Activated effector memory CD4-positive, alpha-beta T cell treated with Interleukin-2 at 50 U/mL for 16 hours (primary cell): ENCODE data around the gene TWIST1.

Experiments
- DNase-seq: peaks from one replicate; pipeline ENCODE4 v3.0.0-alpha.2; 2020

Gene TWIST1

DNA sequence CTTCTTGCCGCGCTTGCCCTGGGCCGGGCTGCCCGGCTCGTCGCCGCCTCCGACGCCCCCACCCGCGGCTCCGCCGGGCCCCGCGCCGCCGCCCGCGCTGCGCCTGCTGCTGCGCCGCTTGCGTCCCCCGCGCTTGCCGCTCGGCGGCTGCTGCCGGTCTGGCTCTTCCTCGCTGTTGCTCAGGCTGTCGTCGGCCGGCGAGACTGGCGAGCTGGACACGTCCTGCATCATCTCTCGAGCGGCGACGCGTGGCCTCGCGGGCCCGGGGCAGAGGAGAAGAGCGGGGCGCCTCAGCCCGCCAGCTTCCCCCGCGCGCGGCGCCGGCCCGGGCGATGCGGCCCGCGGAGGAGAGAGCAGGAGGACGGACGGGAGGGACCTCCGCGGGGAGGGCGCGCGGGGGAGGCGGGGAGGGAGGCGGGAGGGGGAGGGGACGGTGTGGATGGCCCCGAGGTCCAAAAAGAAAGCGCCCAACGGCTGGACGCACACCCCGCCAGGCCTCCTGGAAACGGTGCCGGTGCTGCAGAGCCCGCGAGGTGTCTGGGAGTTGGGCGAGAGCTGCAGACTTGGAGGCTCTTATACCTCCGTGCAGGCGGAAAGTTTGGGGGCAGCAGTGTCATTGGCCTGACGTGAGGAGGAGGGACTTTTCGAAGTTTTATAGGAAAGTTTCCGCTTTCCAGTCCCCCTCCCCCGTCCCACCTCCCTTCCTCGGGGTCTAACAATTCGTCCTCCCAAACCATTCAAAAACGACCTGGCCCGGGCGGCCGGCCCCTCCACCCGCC lies at the start of gene TWIST1:
TWIST1 (minus strand) TSS at position 546 of the 779 bp plus-strand sequence; CDS start at position 231, 315 bp downstream.
- no peak for DNase-seq

DNA sequence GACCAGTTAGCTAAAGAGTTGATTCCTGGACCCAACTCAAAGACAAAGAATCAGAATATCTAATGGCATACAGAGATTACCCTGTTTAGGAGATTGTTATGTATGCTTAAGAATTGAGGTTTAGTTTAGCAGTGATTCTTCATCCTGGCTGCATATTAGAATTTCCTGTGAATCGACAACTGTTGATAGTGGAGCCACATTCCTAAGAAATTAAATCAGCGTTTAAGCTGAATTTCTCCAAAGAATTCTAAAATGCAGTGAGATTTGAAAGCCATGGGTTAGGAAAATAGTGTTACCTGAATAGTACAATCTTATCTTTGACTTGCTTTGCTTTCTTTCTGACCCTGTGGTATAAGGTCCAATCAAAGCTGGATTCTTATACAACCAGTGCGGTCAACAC lies 44.2 kb upstream of the TWIST1 start:
- no peak for DNase-seq

DNA sequence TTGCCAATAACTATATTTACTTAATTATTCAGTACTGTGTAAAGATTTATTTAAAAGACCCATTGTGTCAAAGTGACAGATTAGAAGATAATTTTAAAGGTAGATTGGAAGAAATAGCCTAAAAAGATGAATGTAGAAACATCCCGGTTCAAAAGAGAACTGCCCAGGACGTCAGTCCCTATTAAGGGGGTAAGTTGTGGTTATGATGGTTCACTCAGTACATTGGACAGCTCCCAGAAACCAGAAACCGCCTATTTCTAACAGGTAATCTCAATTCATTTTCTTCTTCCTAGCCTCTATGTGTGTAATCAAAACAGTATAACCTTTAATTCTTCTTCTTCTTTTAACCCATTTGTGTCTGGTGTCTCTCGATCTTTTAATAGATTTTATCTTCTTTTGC lies 29.3 kb upstream of the TWIST1 start:
- no peak for DNase-seq

DNA sequence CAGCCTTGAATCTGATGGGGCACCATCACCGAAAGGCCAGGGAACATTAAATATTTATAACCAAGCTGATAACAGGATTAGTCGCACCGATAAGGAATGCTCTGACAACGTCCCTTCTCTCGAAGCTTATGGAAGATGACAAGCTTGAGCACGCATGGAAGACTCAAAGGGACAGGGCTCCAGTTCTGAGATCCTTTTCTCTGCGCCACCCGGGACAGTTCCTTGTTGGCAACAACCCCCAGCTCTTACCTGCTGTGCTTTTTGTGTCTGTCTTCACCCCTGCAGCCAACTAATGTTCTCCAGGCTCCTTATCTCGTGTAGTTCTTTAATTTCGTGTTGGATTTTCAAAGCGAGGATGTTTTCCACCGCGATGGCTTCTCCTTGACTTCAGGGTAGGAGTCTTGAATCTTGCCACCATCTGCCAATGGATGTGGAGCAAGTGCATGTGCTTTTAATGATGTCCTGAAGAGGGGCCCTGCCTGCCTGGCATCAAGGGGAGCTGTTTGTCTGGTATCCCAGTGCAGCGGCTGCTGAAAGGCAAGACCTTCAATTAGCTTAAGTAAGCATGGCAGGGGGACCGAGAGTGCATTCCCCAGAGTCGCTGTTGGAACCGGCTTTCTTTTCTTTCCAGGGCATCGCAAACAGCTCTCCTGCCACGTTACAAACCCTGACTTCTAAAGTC lies 28.1 kb upstream of the TWIST1 start:
- DNase-seq: no peak

DNA sequence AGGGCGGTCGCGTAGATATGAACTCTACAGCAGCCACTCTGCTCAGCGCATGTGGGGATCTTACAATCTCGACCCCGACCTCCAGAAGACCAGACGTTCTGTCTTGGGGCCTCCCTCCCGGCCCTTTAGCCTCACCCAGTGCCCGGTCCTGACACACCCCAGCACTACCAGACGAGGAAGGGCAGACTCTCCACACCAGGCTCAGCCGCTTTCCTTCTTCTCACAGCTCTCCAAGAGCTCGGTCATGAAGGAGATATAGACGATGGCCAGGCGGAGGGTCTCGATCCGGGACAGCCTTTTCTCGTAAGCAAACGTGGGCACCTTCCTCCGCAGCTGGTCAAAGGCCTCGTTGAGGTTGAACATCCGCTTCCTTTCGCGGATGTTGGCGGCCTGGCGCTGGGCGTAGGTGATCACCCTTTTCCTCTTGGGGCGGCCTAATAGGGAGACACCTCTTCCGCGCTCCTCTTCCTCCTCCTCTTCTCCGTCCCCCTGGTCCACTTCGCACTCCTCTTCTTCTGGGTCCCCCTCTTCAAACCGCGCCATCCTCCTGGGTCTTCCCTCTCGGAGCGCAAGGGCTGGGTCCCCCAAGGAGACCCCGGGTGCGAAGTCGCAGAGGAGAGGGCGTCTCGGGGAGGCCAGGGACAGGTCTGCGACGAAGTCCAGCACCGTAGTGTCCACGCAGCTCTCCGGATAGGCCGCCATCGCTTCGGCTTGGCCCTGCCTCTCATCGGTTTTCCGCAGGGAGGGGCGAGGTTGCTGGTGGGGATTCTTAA lies 27.4 kb upstream of the TWIST1 start, which contains the start of gene FERD3L:
FERD3L (minus strand) TSS at position 761 of the 773 bp plus-strand sequence; CDS start at position 702, 59 bp downstream.
- no peak for DNase-seq

DNA sequence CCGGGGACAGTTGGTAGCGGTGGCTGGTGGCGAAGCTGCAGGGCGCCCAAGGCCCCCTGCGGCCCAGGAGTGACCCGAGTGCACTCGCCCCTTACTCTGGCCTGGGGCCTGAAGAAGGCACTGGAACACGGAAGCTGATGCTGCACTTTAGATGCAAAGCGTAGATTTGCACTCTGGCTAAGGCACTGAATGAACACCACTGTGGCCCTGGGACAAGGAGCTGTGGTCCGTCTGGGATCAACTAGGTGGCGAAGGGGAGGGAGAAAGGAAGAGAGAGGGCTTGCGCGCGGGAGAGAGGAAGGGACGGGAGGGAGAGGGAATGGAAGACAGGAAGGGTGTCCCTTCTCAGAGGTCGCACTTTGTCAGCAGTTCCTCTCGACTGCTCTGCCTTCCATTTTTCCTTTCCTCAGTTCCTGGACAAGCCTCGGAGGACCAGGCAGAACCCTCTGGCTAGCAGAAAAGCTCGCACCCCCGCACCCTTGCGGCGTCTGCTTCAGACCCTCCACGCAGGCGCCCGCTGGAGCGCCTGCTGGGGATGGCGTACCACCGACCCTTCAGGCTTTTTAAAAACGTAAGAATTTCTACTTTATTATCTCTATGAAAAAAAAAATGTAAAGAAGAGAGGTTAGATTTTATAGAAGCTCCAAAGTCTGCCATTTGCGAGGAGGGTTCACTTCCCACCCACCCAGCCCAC lies 26.6 kb upstream of the TWIST1 start:
- no peak for DNase-seq

DNA sequence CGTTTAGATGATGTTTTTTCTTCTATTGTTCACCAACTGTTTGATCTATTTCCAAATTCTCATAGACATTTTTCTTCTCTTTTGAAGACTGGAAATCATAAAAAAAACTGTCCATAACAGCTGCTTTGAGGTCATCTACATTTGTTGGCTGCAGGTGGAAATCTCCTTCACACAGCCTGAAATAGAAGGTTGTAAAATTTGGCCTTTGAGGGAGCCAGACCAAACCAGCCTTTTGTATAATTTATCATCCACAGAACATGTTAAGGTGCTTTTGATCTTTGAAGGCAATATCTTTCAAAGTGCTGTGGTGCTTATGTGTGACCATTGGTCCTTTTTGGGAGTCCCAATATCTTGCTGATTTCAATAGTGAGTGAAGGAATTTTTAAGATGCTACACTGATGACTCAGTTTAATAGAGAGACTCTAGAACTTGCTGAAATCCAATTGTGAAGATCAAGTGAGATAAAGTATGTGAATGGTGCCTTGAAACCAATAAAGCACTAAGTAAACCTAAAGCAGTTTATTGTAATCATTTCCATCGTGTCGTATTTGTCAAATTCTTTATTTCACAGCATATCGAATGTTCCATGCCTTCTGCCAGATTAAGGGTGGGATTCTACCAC lies 22.4 kb upstream of the TWIST1 start:
- no peak for DNase-seq

DNA sequence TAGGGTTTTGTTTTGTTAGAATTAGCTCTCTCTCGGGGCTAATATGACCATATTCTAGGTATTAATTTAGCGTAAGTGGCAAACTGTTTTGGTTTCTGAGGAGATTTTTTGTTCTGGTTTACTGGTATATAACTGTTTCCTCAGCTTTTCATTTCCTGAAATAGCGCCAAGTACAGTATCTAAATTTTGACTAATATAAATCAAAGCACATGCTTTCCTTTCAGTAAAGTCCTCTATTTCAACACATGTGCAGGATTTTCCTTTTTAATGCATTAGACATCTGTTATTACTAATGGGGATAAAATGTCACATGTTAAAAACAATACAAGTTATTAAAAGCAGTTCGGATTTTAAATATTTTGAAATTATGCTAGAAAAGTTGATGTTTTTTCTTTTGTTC lies 16.4 kb upstream of the TWIST1 start:
- no peak for DNase-seq

DNA sequence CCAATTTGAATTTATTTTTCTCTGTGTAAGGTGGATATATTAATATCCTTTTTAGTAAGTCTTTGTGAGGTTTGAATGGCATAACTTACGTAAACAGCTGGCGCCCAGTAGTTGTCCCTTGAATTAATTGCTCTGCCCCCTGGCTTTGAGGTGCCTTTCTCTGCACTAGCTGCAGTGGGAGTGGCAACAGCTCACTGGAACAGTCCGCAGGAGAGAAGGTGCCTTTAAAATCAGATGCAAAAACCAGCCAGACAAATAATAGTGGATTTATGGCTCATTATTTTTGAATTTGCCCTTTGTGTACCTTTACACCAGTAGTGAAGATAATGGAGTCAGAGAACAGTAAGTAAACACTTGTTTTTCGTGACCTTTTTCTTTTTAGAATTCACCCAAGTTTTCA lies 16.0 kb upstream of the TWIST1 start:
- no peak for DNase-seq

DNA sequence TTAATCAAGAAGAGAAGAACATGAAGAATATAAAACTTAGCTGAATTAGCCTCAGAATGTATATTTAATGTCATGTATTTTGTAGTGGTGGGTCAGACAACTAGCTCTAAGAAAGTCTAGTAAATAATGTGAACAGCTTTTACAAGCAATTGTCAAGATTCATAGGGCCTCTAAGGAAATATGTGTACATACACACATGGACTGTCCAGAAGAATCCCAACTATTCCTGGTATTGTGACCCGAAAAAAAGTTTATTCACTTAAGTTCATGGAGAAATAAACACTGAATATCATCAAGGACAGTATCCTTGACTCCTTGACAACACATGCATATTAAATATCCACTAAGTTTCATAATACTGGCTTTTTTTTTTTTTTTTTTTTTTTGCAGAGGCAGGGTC lies 11.4 kb upstream of the TWIST1 start:
- no peak for DNase-seq

DNA sequence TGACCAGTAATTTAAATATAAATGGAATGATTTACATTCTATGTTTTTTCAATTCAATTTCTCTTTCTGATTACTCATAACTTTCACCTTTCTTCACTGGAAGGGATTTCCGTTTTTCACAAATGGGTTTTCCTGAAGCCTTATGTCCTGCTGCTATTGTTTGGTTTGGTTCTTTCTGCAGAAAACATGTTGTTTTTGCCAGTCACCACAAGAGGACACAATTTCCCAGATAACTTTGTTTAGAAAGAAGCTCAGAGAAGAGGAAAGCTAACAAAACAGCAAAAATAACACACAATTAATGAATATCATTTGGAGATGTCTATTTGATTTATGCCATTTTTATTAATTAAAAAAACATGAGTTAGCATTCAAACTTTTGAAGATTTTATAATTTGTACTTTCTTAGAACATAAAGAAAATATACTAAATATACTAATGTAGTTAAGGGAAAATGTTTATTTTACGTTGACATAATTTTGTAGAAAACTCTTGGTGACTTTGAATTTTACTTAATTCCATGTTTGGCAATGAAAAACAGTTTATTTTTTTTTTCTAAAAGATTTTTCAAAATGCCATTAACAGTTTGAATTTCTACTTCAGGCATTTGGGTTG lies 4.6 kb upstream of the TWIST1 start:
- no peak for DNase-seq

DNA sequence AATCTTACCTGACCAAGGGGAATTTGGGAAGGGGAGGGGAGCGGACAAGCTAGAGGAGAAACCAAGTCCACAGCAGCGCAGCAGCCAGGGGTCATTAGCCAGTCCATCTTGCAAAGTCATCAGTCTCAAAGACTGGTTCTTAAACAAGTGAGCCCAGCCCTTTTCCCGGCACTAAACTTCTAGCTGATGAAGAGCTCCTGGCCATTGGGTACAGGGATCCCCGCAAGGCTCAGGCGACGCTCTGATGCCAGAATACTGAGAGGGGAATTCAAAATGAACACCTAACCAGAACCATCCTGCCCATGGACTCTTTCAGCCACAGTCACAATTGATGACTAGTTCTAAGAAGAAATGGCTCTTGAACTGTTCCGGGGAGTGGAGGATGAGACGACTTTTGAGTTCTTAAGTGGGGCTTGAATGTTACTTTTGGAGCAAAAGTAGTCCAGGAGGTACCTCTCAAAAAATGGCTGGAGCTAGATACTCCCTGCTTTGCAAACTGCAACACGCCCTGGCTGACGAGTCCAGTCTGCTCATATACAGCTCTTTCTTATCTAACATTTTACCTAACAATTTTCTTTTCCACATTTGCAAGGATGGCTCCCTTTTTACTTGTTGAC lies 2.5 kb upstream of the TWIST1 start:
- no peak for DNase-seq

DNA sequence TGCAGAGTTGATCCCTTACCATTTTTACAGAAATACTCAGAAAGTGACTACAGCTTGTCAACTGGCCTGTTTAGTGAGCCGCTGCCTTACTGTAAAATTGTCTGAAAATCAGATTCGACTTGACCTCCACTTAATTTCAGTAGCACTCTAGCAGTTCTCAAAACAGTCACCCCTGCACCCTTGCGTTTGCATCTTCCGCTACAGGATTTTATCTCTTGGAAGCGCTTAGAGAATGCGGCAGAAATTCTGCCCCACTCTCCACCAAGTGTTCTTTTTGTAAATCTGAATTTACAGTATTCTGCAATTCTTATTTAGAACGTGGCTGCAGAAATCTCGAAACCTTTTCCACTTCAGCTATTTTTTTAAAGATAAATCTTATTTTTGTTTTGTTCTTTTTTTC lies 1.9 kb upstream of the TWIST1 start:
- no peak for DNase-seq

DNA sequence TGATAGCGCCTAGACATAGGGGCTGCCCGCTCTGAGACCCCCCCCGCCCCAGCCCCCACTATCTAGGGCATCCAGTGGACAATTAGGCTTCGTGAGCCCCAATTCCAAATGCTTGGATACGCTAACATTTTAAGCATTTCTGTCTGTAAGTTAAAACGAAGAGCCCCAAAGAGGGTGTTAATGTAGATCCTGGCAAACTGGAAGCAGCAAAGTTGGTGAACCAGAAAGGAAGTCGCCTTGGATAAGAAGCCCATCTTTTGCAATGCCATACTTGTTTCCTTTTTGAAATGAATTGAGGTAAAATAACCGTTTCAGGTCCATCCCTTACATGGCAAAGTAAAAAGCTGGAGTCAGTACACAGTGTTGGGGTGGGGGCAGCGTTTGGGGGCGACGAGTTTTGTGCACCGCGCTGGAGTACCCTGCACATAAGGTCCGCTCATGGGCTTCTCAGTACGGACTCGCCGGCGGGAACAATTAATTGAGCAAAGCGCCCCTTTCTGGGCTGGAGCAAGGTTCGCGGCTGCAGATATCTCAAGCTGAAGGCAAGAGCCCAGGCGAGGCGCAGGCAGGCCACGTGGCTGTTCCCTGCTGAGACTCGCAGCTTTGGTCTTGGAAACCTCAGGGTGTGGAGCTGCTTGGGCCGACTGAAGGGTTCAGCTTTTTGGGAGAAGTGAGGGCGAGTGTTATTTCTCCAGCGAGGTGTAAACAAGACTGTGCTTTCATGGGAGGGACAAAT lies 1.4 kb upstream of the TWIST1 start:
- no peak for DNase-seq

DNA sequence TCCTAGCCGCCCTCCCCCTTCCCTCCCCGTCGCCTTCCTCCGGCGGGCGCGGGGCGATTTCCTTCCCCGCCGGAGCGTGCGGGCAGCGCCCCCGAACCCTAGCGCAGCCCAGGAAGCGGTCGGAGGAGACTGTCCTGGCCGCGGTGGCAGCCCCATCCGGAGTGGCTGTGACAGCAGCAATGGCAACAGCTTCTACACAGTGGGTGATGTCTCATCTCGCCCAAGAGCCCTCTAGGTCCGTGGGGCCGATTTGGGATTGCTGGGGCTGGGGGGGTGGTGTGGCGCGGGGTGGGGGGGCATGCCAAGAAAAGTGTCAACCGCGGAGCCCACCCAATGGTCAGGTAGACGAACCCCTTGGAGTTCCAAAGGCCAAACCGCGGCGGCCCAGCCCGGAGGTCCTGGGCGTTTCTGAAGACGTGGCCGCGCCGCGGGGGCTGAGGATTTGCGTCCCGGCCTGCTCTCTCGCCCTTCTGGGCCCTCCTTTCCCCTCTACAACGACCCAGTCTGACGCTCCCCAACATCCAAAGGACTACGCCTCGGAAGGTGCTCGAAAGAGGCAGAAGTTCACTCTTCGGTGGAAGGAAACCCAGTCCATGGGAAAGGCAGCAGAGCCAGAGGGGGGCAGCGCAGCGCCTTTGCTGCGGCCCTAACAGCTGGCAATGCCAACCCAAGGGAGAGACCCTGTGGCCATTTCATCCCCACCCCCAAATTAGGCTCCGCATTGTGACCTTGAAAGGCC lies 603 bp upstream of the TWIST1 start:
- DNase-seq: no peak

DNA sequence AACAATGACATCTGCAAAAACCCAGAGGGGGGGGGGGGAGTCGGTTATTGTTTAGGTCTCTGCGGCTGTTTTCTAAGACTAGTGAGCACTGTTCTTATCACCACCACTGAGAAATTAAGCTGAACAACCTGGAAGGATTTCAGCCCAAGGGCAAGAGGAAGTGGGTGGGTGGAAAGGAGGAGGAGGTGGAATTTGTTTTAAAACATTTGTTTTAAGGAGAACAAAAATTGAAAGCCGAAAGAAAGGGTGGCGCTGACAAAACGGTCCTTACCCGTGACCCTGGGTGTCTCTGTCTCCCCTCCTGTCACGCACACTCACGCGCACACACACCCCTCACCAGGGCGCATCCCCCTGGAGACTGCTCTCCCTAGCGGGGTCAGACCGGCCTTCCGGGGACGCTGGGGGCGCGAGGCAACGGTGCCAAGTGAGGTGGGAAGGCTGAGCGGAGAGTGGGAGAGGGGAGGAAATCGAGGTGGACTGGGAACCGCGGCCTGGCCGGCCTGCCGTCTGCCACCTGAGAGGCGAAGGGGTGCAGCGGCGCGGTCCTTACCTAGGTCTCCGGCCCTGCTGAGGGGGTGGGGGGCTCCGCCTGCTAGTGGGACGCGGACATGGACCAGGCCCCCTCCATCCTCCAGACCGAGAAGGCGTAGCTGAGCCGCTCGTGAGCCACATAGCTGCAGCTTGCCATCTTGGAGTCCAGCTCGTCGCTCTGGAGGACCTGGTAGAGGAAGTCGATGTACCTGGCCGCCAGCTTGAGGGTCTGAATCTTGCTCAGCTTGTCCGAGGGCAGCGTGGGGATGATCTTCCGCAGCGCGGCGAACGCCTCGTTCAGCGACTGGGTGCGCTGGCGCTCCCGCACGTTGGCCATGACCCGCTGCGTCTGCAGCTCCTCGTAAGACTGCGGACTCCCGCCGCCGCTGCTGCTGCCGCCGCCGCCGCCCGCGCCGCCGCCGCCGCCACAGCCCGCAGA lies 1.0 kb downstream of the TWIST1 start:
- DNase-seq: no peak

DNA sequence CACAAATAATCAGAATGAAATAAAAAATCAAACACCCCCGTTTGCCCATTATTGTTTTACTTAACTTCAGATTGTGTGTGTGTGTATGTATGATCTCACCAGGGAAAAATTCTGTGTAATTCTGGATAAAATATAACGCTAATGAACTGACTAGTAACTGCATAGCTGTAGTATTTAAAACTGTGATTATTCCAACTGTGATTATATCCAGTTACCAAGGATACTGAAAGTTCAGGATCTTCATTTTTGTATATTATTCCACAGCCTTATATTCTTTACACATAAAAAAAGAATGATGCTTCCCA lies 2.9 kb downstream of the TWIST1 start:
- no peak for DNase-seq

DNA sequence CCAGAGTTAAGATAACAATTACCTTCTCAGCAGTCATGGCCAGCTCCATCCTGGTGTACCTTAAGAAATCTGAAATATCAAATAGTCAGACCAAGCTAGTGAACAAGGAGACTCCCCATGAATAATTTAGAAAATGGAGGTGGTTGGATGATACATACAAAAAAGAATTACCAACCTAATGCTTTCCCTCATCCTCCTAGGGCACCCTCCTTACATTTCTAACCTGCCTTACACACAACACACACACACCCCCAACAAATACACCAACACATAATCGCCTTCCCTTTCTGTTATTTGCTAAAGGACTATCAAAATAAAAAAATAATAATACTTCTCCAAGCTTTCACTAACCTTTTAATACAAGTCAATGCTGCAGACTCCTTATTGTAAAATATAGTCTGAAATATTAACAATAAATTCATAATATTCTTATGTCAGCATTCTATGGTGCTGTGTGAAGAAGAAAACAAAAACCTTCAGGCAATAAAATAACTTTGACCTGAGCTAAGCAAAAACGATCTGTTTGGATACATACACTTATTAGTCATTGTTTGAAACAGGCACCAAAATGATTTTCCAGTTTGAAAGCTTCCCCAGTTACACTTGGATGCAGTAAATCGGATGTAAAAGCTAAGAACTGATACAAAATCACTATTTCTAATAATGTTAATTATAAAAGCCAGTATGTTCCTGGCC lies 3.4 kb downstream of the TWIST1 start:
- DNase-seq: no peak

DNA sequence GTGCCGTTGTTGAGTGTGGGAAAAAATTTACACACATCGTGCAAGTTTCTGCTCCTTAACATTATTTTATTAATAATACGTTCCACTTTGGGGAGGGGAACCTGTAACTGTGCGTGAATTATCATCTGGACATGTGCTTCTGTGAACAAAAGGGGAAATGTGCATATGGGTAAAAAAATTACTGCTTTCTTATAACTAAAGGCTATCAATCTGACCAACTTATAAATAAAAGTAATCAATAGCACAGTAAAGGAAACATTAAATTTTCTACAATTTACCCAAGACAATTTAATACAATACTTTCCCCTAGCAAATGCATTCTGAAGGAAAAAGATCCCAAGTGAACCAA lies 4.5 kb downstream of the TWIST1 start:
- DNase-seq: no peak
